MM.1S (cell line): Measurements from ENCODE around the gene YBX2.

Experiments
- DNase-seq: peaks from one replicate; pipeline ENCODE4 v3.0.0-alpha.2; 2015
- H2AFZ ChIP-seq: fragments of 300-600 bp; sonication (generic); 2 replicates; pipeline ENCODE4 v1.6.0; 2016; ENCODE audit warnings: antibody characterized with exemption, low read length
- H3F3A ChIP-seq: fragments of 300-600 bp; sonication (generic); 2 replicates; pipeline ENCODE4 v1.6.1; 2016; ENCODE audit warnings: mild to moderate bottlenecking, antibody characterized with exemption, low read length, moderate library complexity, mixed read lengths; ENCODE audit not compliant: insufficient read depth
- H3K27ac ChIP-seq: fragments of 300-600 bp; sonication (generic); 2 replicates; pipeline ENCODE4 v1.5.1; 2016; ENCODE audit warnings: mild to moderate bottlenecking, low read length
- H3K27me3 ChIP-seq: fragments of 300-600 bp; sonication (generic); replicated peaks from 2 replicates; pipeline ENCODE4 v1.6.0; 2016; ENCODE audit warnings: low read length; ENCODE audit not compliant: insufficient read depth
- H3K36me3 ChIP-seq: fragments of 300-600 bp; sonication (generic); replicated peaks from 2 replicates; pipeline ENCODE4 v1.6.1; 2016; ENCODE audit warnings: mild to moderate bottlenecking, low read length, mixed read lengths; ENCODE audit not compliant: insufficient read depth
- H3K4me1 ChIP-seq: fragments of 300-600 bp; sonication (generic); 2 replicates; pipeline ENCODE4 v1.6.1; 2016; ENCODE audit warnings: low read length, mixed read lengths
- H3K4me2 ChIP-seq: fragments of 300-600 bp; sonication (generic); 2 replicates; pipeline ENCODE4 v1.6.0; 2016; ENCODE audit warnings: low read depth, low read length
- H3K4me3 ChIP-seq: fragments of 300-600 bp; sonication (generic); 2 replicates; pipeline ENCODE4 v1.5.1; 2016; ENCODE audit warnings: low read length, mixed read lengths
- H3K79me2 ChIP-seq: fragments of 300-600 bp; sonication (generic); 2 replicates; pipeline ENCODE4 v1.6.1; 2016; ENCODE audit warnings: mixed run types, low read length, mixed read lengths
- H3K9ac ChIP-seq: fragments of 300-600 bp; sonication (generic); 2 replicates; pipeline ENCODE4 v1.6.1; 2016; ENCODE audit warnings: low read length, mixed read lengths
- H3K9me2 ChIP-seq: fragments of 300-600 bp; sonication (generic); replicated peaks from 2 replicates; pipeline ENCODE4 v1.6.1; 2016; ENCODE audit warnings: mild to moderate bottlenecking, low read length, mixed read lengths; ENCODE audit not compliant: insufficient read depth
- H3K9me3 ChIP-seq: fragments of 300-600 bp; sonication (generic); replicated peaks from 2 replicates; pipeline ENCODE4 v1.6.1; 2016; ENCODE audit warnings: mild to moderate bottlenecking, low read length, mixed read lengths; ENCODE audit not compliant: insufficient read depth
- H4K20me1 ChIP-seq: fragments of 300-600 bp; sonication (generic); 2 replicates; pipeline ENCODE4 v1.6.1; 2016; ENCODE audit warnings: mild to moderate bottlenecking, low read length, moderate library complexity, mixed read lengths; ENCODE audit not compliant: insufficient read depth
- CTCF ChIP-seq: fragments of 300-600 bp; sonication (generic); IDR thresholded peaks from 2 replicates; pipeline ENCODE4 v1.5.1; 2016; ENCODE audit warnings: antibody characterized with exemption, low read length, mixed read lengths
- EZH2 ChIP-seq: fragments of 300-600 bp; sonication (generic); optimal IDR thresholded peaks from 2 replicates; pipeline ENCODE3; 2017; ENCODE audit warnings: low read depth, mild to moderate bottlenecking, antibody characterized with exemption, low read length, mixed read lengths
- EZH2phosphoT487 ChIP-seq: fragments of 300-600 bp; sonication (generic); IDR thresholded peaks from 2 replicates; pipeline ENCODE4 v1.6.1; 2018; ENCODE audit warnings: antibody characterized with exemption, low read length

Gene YBX2

DNA sequence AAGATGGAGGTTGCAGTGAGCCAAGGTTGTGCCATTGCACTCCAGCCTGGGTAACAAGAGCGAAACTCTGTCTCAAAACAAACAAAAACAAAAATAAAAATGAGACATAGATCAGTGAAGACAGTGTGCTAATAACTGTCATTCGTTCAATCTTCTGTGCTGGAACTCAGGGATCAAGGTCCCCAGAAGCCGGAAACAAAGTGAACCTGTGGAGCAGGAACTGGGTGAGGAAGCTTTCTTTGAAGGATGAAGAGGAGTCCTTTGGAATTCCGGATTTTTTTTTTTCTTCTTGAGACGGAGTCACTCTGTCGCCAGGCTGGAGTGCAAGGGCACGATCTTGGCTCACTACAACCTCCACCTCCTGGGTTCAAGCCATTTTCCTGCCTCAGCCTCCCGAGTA, 15.0 kb downstream of the YBX2 start:
- Histone ChIP-seq H2AFZ (no peak overlapping the region), H3K4me1 (peaks cover 4% of the 10 kb centered on the region), H3K4me2 (no peak overlapping the region), H3K36me3 (no peaks in the 10 kb centered on the region), H3F3A (peaks cover 8% of the 10 kb centered on the region), H4K20me1 (no peaks in the 10 kb centered on the region), H3K9me3 (no peaks in the 10 kb centered on the region), H3K9me2 (no peaks in the 10 kb centered on the region), H3K27me3 (peaks cover 74% of the 10 kb centered on the region), H3K9ac (no peak overlapping the region), H3K4me3 (no peak overlapping the region), H3K79me2 (no peaks in the 10 kb centered on the region), H3K27ac (no peak overlapping the region)
- TF ChIP-seq CTCF (no peak), EZH2phosphoT487 (no peak), EZH2 (no peak)
- DNase-seq, result no peak

DNA sequence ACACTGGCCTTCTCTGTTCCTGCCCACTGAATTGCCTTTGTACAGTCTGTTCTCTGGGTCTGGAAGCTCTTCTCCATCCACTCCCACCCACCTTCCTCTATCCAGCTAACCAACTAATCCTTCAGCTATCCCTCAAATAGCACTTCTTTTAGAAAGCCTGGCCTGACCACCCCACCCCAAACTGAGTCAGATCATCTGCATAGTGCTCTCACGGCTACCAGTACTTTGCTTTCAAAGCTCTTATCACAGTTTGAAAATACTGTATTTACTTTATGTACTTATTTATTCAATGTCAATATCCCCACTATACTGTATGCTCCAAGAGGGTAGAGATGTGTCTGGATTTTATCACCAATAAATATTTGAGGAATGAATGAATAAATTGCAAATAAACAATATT, 27.7 kb downstream of the YBX2 start:
- H3K9me2 ChIP-seq, result no peaks in the 10 kb centered on the region
- no peaks in the 10 kb centered on the region for H4K20me1 ChIP-seq
- DNase-seq, result no peak
- H3K27me3 ChIP-seq, result peaks cover 87% of the 10 kb centered on the region
- H3K4me2 ChIP-seq, result no peak overlapping the region
- no peak overlapping the region for H3K27ac ChIP-seq
- H3K36me3 ChIP-seq, result no peaks in the 10 kb centered on the region
- no peak overlapping the region for H3K4me3 ChIP-seq
- no peak overlapping the region for H3K9ac ChIP-seq
- no peaks in the 10 kb centered on the region for H3F3A ChIP-seq
- peaks cover 4% of the 10 kb centered on the region; the same call in 1 of the 2 replicates for H3K4me1 ChIP-seq
- H3K79me2 ChIP-seq, result no peaks in the 10 kb centered on the region
- H3K9me3 ChIP-seq, result no peaks in the 10 kb centered on the region
- no peak for TF ChIP-seq EZH2
- no peak for TF ChIP-seq EZH2phosphoT487
- no peak for TF ChIP-seq CTCF
- H2AFZ ChIP-seq, result no peak overlapping the region

DNA sequence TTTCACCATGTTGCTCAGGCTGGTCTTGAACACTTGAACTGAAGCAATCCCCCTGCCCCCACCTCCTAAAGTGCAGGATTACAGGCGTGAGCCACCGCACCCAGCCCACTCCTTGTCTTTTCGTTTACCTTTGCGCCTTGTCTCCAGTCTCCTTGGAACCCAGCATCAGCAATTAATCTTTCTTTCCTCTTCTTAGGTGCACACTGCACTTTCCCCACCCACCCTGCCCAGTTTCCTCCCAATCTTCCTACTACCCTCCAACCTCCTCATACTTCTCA, 30.7 kb downstream of the YBX2 start:
- no peak overlapping the region for H3K4me3 ChIP-seq
- H3K27ac ChIP-seq, result no peak overlapping the region
- H2AFZ ChIP-seq, result no peak overlapping the region
- H3K79me2 ChIP-seq, result no peaks in the 10 kb centered on the region
- no peaks in the 10 kb centered on the region for H3K9me3 ChIP-seq
- no peak overlapping the region for H3K9ac ChIP-seq
- H3F3A ChIP-seq, result no peaks in the 10 kb centered on the region
- no peaks in the 10 kb centered on the region for H3K36me3 ChIP-seq
- H3K9me2 ChIP-seq, result no peaks in the 10 kb centered on the region
- peaks cover 72% of the 10 kb centered on the region for H3K27me3 ChIP-seq
- no peak overlapping the region for H3K4me2 ChIP-seq
- H3K4me1 ChIP-seq, result peaks cover 4% of the 10 kb centered on the region; the same call in 1 of the 2 replicates
- H4K20me1 ChIP-seq, result no peaks in the 10 kb centered on the region
- TF ChIP-seq CTCF (no peak), EZH2phosphoT487 (no peak)
- DNase-seq, result no peak
